Neural progenitor cell (in vitro differentiated cells): ENCODE measurements around the gene AGXT. TPM values are rescaled to one million over a fixed set of nuclear protein-coding genes. Genes with fewer than 3 reads are reported as not detected.
A peak's percentile ranks its signal among the peaks of the same experiment; 100 is the strongest.

Source experiments
- DNase-seq: peaks from one replicate; pipeline ENCODE4 v3.0.0-alpha.2; 2016; ENCODE audit warnings: low spot score
- H2AFZ ChIP-seq: fragments of 200-600 bp; sonication (generic); replicated peaks from 2 replicates; pipeline ENCODE4 v1.6.1; 2016; ENCODE audit warnings: antibody characterized with exemption
- H3F3A ChIP-seq: fragments of 200-600 bp; sonication (generic); 2 replicates; pipeline ENCODE4 v1.6.1; 2016; ENCODE audit warnings: antibody characterized with exemption, low read depth
- H3K27ac ChIP-seq: fragments of 200-600 bp; sonication (generic); 2 replicates; pipeline ENCODE4 v1.5.1; 2016; ENCODE audit warnings: mild to moderate bottlenecking
- H3K27me3 ChIP-seq: fragments of 200-600 bp; sonication (generic); 2 replicates; pipeline ENCODE4 v1.6.1; 2016; ENCODE audit warnings: mild to moderate bottlenecking, moderate library complexity
- H3K36me3 ChIP-seq: fragments of 200-600 bp; sonication (generic); 2 replicates; pipeline ENCODE4 v1.5.1; 2016
- H3K4me1 ChIP-seq: fragments of 200-600 bp; sonication (generic); 2 replicates; pipeline ENCODE4 v1.6.1; 2016; ENCODE audit warnings: mixed run types
- H3K4me2 ChIP-seq: fragments of 200-600 bp; sonication (generic); 2 replicates; pipeline ENCODE4 v1.6.1; 2016
- H3K4me3 ChIP-seq: fragments of 200-600 bp; sonication (generic); 2 replicates; pipeline ENCODE4 v1.5.1; 2016
- H3K79me2 ChIP-seq: fragments of 200-600 bp; sonication (generic); 2 replicates; pipeline ENCODE4 v1.6.1; 2016; ENCODE audit warnings: low read depth
- H3K9ac ChIP-seq: fragments of 200-600 bp; sonication (generic); 2 replicates; pipeline ENCODE4 v1.6.1; 2016
- H3K9me3 ChIP-seq: fragments of 200-600 bp; sonication (generic); 2 replicates; pipeline ENCODE4 v1.5.1; 2016; ENCODE audit warnings: low read depth
- H4K20me1 ChIP-seq: fragments of 200-600 bp; sonication (generic); 2 replicates; pipeline ENCODE4 v1.6.1; 2016; ENCODE audit warnings: low read depth
- H3K27ac Mint-ChIP-seq: 3 replicates; pipeline ENCODE4 v1.8.0; 2021; ENCODE audit warnings: mixed read lengths
- H3K27me3 Mint-ChIP-seq: 2 replicates; pipeline ENCODE4 v1.8.0; 2022; ENCODE audit warnings: low read depth, mild to moderate bottlenecking, inconsistent platforms, moderate library complexity, mixed read lengths; ENCODE audit not compliant: insufficient read depth
- H3K36me3 Mint-ChIP-seq: 3 replicates; pipeline ENCODE4 v1.8.0; 2021; ENCODE audit warnings: mixed read lengths
- H3K4me1 Mint-ChIP-seq: 3 replicates; pipeline ENCODE4 v1.8.0; 2021; ENCODE audit warnings: mixed read lengths
- H3K4me3 Mint-ChIP-seq: 3 replicates; pipeline ENCODE4 v1.8.0; 2021; ENCODE audit warnings: mild to moderate bottlenecking, moderate library complexity, mixed read lengths
- H3K9me3 Mint-ChIP-seq: 3 replicates; pipeline ENCODE4 v1.8.0; 2020; ENCODE audit warnings: mixed read lengths
- EZH2 ChIP-seq: fragments of 200-600 bp; sonication (generic); IDR thresholded peaks from 2 replicates; pipeline ENCODE4 v1.6.1; 2017; ENCODE audit warnings: antibody characterized with exemption, mild to moderate bottlenecking, moderate library complexity
- EZH2phosphoT487 ChIP-seq: fragments of 200-600 bp; sonication (generic); IDR thresholded peaks from 2 replicates; pipeline ENCODE4 v1.6.1; 2017; ENCODE audit warnings: antibody characterized with exemption
- total RNA-seq: library from RNA; depleted of rRNA; stranded (reverse); fragments of >200 nt; gene quantifications from 2 replicates; pipeline ENCODE4 v1.2.3, GENCODE V29; 2015; ENCODE audit warnings: low replicate concordance
- TF ChIP-seq, protein P1 (sequence below): fragments of 200-600 bp; sonication (generic); IDR thresholded peaks from 2 replicates; pipeline ENCODE4 v1.5.1; 2017; ENCODE audit warnings: antibody characterized with exemption, mild to moderate bottlenecking

Gene AGXT
- total RNA-seq, 1 donor from 2014 or later: not detected

DNA sequence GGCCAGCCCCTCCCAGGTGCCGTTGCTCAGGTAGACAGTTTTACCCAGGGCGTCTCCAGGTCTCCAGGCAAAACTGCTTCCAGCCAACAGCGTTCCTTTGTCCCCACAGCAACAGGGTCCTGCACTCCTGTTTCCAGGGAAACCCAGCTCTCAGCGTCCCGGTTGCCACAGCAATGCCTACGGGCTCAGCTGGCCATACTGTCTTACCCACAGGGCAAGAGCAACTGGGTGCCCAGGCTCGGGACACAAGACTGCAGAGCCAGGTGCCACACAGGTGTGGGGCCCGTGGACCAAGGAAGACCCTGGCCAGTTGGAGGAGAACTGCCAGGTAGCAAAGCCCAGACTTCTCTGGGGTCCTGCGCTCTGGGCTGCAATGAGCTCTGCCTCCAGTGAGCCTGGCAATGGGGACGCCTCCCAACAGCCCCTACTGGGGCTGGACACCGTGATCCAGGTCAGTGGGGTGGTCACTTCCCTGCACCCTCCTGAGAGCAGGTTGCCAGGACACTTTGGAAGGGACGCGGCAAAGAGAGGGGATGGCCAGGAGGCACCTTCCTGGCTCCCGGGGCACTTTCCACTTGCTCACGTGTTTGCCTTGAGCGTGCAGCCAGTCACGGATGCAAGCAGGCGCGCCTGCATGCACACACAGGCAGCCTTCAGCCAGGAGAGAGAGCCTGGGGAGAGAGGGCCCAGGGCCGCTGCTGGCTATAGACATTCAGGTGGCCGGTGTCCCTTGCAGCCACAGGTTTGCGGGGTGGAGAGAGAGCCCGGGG lies 37.7 kb downstream of the AGXT start, which contains the start of gene CROCC2:
CROCC2 (plus strand) TSS at position 196 of the 770 bp plus-strand sequence; CDS start at position 374, 178 bp downstream.
- peak; percentile 48 for DNase-seq
- H3K9me3 Mint-ChIP-seq: peaks cover 4% of the 10 kb centered on the region
- H3K4me3 Mint-ChIP-seq: no peak within 1 kb of the TSS
- peaks cover 3% of the 10 kb centered on the region for H3K27me3 Mint-ChIP-seq
- no peak within 1 kb of the TSS for H3K27ac ChIP-seq
- H4K20me1 ChIP-seq: no peaks in the 10 kb centered on the region
- peaks cover 5% of the 10 kb centered on the region for H3K4me1 Mint-ChIP-seq
- TF ChIP-seq EZH2 (no peak), EZH2phosphoT487 (no peak)
- TF ChIP-seq, protein P1, sequence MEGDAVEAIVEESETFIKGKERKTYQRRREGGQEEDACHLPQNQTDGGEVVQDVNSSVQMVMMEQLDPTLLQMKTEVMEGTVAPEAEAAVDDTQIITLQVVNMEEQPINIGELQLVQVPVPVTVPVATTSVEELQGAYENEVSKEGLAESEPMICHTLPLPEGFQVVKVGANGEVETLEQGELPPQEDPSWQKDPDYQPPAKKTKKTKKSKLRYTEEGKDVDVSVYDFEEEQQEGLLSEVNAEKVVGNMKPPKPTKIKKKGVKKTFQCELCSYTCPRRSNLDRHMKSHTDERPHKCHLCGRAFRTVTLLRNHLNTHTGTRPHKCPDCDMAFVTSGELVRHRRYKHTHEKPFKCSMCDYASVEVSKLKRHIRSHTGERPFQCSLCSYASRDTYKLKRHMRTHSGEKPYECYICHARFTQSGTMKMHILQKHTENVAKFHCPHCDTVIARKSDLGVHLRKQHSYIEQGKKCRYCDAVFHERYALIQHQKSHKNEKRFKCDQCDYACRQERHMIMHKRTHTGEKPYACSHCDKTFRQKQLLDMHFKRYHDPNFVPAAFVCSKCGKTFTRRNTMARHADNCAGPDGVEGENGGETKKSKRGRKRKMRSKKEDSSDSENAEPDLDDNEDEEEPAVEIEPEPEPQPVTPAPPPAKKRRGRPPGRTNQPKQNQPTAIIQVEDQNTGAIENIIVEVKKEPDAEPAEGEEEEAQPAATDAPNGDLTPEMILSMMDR: no peak
- no peaks in the 10 kb centered on the region for H3F3A ChIP-seq
- H3K4me3 ChIP-seq: no peak within 1 kb of the TSS
- no peaks in the 10 kb centered on the region for H3K4me1 ChIP-seq
- H3K36me3 ChIP-seq: no peaks in the 10 kb centered on the region
- no peaks in the 10 kb centered on the region for H3K27me3 ChIP-seq
- no peak within 1 kb of the TSS for H3K9ac ChIP-seq
- H3K36me3 Mint-ChIP-seq: no peaks in the 10 kb centered on the region
- peak within 1 kb of the TSS; percentile 50 for H3K27ac Mint-ChIP-seq
- H3K79me2 ChIP-seq: no peaks in the 10 kb centered on the region
- no peak within 1 kb of the TSS for H2AFZ ChIP-seq
- no peaks in the 10 kb centered on the region for H3K9me3 ChIP-seq
- H3K4me2 ChIP-seq: no peak within 1 kb of the TSS

DNA sequence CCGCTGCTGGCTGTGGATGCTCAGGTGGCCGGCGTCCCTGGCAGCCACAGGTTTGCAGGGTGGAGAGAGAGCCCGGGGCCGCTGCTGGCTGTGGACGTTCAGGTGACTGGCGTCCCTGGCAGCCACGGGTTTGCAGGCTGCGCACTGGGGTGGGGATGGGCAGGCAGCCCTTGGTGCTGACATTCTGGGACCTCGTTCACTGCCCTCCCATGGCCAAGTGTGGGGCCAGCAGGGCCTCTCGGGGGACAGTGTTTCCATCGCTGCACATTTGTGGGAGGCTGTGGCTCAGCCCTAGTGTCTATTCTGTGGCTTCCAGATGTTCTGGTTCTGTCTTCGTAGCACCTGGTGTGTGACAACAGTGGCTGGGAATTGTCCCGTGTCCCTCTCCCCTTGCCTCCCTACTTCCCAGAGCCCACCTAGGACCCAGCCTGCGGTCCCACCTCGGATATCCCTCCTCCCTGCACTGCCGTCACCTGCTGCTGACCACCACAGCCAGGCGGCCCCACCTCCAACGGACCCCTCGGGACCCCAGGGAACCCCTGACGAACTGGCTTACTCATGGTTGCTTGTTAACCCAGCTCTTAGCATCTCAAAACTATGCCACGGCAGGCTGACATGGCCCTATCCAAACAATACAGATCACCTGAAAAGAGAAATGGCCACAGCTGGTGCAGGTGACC lies 38.4 kb downstream of the AGXT start:
- H3K9ac ChIP-seq: no peak overlapping the region
- H4K20me1 ChIP-seq: no peaks in the 10 kb centered on the region
- H3K4me3 Mint-ChIP-seq: no peak overlapping the region
- peaks cover 4% of the 10 kb centered on the region for H3K9me3 Mint-ChIP-seq
- H3K36me3 Mint-ChIP-seq: no peaks in the 10 kb centered on the region
- H2AFZ ChIP-seq: no peak overlapping the region
- no peaks in the 10 kb centered on the region for H3K36me3 ChIP-seq
- no peak overlapping the region for H3K27ac Mint-ChIP-seq
- H3K4me1 ChIP-seq: no peaks in the 10 kb centered on the region
- H3K79me2 ChIP-seq: no peaks in the 10 kb centered on the region
- H3F3A ChIP-seq: no peaks in the 10 kb centered on the region
- H3K27ac ChIP-seq: no peak overlapping the region
- no peak overlapping the region for H3K4me2 ChIP-seq
- no peak for DNase-seq
- H3K9me3 ChIP-seq: no peaks in the 10 kb centered on the region
- H3K4me3 ChIP-seq: no peak overlapping the region
- H3K27me3 ChIP-seq: no peaks in the 10 kb centered on the region
- peaks cover 4% of the 10 kb centered on the region for H3K27me3 Mint-ChIP-seq
- H3K4me1 Mint-ChIP-seq: peaks cover 5% of the 10 kb centered on the region
- TF ChIP-seq, protein P1: no peak
- no peak for TF ChIP-seq EZH2phosphoT487
- no peak for TF ChIP-seq EZH2

DNA sequence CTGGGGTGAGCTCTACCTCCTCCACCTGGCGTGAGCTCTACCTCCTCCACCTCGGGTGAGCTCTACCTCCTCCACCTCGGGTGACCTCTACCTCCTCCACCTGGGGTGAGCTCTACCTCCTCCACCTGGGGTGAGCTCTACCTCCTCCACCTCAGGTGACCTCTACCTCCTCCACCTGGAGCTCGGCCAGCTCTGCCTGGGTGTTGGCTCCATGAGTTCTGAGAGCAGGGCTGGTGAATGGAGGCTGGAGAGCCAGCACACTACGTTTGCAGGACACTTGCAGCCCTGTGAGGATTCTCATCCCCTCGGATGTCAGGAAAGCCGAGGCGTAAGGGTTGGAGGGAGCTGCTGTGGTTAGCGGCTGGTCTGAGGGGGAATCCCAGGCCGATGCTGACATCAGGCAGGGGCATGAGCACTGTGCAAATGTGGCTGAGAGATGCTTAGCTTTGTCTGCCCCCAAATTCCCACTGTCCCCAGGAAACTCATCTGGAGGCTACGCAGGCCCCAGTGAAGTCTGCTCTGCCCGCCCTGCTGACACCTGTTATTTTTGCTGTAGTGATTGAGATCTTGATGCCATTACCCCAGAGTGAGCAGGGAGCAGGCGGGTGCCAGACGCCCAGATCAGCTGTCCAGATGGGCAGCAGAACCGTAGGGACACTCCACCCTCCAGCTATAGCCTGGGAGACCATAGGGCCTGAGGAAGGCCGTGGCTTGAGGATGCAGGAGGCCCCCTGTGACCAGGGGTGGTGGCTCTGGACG lies 40.8 kb downstream of the AGXT start:
- H3K9ac ChIP-seq: no peak overlapping the region
- H3K27ac ChIP-seq: no peak overlapping the region
- H3K79me2 ChIP-seq: no peaks in the 10 kb centered on the region
- H3K27me3 ChIP-seq: no peaks in the 10 kb centered on the region
- no peak for DNase-seq
- no peaks in the 10 kb centered on the region for H3F3A ChIP-seq
- H3K4me1 ChIP-seq: no peaks in the 10 kb centered on the region
- Mint-ChIP-seq H3K9me3 (no peaks in the 10 kb centered on the region), H3K4me3 (no peak overlapping the region), H3K36me3 (no peaks in the 10 kb centered on the region), H3K27me3 (peaks cover 12% of the 10 kb centered on the region), H3K27ac (no peak overlapping the region), H3K4me1 (peaks cover 5% of the 10 kb centered on the region)
- no peaks in the 10 kb centered on the region for H3K9me3 ChIP-seq
- no peak overlapping the region for H3K4me3 ChIP-seq
- H4K20me1 ChIP-seq: no peaks in the 10 kb centered on the region
- TF ChIP-seq, protein P1: no peak
- TF ChIP-seq EZH2phosphoT487: no peak
- no peaks in the 10 kb centered on the region for H3K36me3 ChIP-seq
- H3K4me2 ChIP-seq: no peak overlapping the region
- no peak overlapping the region for H2AFZ ChIP-seq
